Neuronal stem cell (in vitro differentiated cells): ENCODE data around the gene ZNF787.

Source experiments
- DNase-seq: peaks from one replicate; pipeline ENCODE4 v3.0.0-alpha.2; 2013; ENCODE audit warnings: low spot score
- H2AFZ ChIP-seq: one replicate; pipeline ENCODE4 v1.6.1; 2013; ENCODE audit warnings: mild to moderate bottlenecking, low read length, inconsistent platforms
- H2AK5ac ChIP-seq: 2 replicates; pipeline ENCODE4 v1.6.1; 2013; ENCODE audit warnings: low read depth, mild to moderate bottlenecking, inconsistent platforms, low read length, moderate library complexity, mixed read lengths
- H2BK120ac ChIP-seq: 2 replicates; pipeline ENCODE4 v1.6.1; 2013; ENCODE audit warnings: low read depth, mild to moderate bottlenecking, inconsistent platforms, low read length, moderate library complexity, mixed read lengths
- H2BK12ac ChIP-seq: one replicate; pipeline ENCODE4 v1.6.1; 2013; ENCODE audit warnings: low read length, inconsistent platforms
- H2BK15ac ChIP-seq: 2 replicates; pipeline ENCODE4 v1.6.1; 2013; ENCODE audit warnings: mild to moderate bottlenecking, low read length, inconsistent platforms, mixed read lengths
- H2BK5ac ChIP-seq: one replicate; pipeline ENCODE4 v1.6.1; 2013; ENCODE audit warnings: inconsistent platforms, mild to moderate bottlenecking, low read length, moderate library complexity
- H3K14ac ChIP-seq: one replicate; pipeline ENCODE4 v1.6.1; 2013; ENCODE audit warnings: low read length, inconsistent platforms
- H3K18ac ChIP-seq: 2 replicates; pipeline ENCODE4 v1.6.1; 2013; ENCODE audit warnings: low read length, inconsistent platforms
- H3K23ac ChIP-seq: 2 replicates; pipeline ENCODE4 v1.6.1; 2013; ENCODE audit warnings: low read depth, mild to moderate bottlenecking, mixed read lengths, low read length, inconsistent platforms; ENCODE audit not compliant: poor library complexity
- H3K27ac ChIP-seq: replicated peaks from 3 replicates; pipeline ENCODE4 v1.5.1; 2013; ENCODE audit warnings: low read length, inconsistent platforms
- H3K27me3 ChIP-seq, 3 experiments: 2 replicates each; pipeline ENCODE4 v1.6.1; 2013; ENCODE audit warnings: low read length in 3 of 3, mild to moderate bottlenecking in 2 of 3, inconsistent platforms in 1 of 3, low read depth in 1 of 3, mixed read lengths in 1 of 3, moderate library complexity in 1 of 3; ENCODE audit not compliant: control insufficient read depth in 3 of 3, insufficient read depth in 3 of 3
- H3K36me3 ChIP-seq, 2 donors: replicated peaks in 1 of 2; 2 replicates each; pipeline ENCODE4 v1.6.1; 2013; ENCODE audit warnings: low read length in 2 of 2; ENCODE audit not compliant: control insufficient read depth in 2 of 2, insufficient read depth in 2 of 2
- H3K4ac ChIP-seq: 2 replicates; pipeline ENCODE4 v1.6.1; 2013; ENCODE audit warnings: inconsistent platforms, mild to moderate bottlenecking, low read length, moderate library complexity
- H3K4me1 ChIP-seq, 2 donors: 1 replicate in 1 of 2; 2 replicates in 1 of 2; pipeline ENCODE4 v1.6.1; 2013; ENCODE audit warnings: low read length in 2 of 2, low read depth in 1 of 2; ENCODE audit not compliant: control insufficient read depth in 2 of 2, insufficient read depth in 1 of 2
- H3K4me2 ChIP-seq: one replicate; pipeline ENCODE4 v1.6.1; 2013; ENCODE audit warnings: mild to moderate bottlenecking, low read length, inconsistent platforms; ENCODE audit not compliant: insufficient read depth, poor library complexity, severe bottlenecking
- H3K4me3 ChIP-seq, 2 donors: 2 replicates each; pipeline ENCODE4 v1.5.1; 2013; ENCODE audit warnings: low read length in 2 of 2, mild to moderate bottlenecking in 2 of 2, inconsistent platforms in 1 of 2, moderate library complexity in 1 of 2
- H3K79me1 ChIP-seq: one replicate; pipeline ENCODE4 v1.6.1; 2013; ENCODE audit warnings: low read depth, mild to moderate bottlenecking, inconsistent platforms, low read length, moderate library complexity
- H3K9ac ChIP-seq: one replicate; pipeline ENCODE4 v1.6.1; 2013; ENCODE audit warnings: mild to moderate bottlenecking, low read depth, low read length, inconsistent platforms; ENCODE audit not compliant: poor library complexity
- H3K9me3 ChIP-seq, 2 donors: replicated peaks in 1 of 2; 2 replicates each; pipeline versions ENCODE3 to v1.6.1; 2013; ENCODE audit warnings: low read length in 2 of 2, mild to moderate bottlenecking in 2 of 2, inconsistent platforms in 1 of 2, low read depth in 1 of 2, mixed read lengths in 1 of 2, moderate library complexity in 1 of 2; ENCODE audit not compliant: control insufficient read depth in 2 of 2, insufficient read depth in 1 of 2
- H4K8ac ChIP-seq: one replicate; pipeline ENCODE4 v1.6.1; 2013; ENCODE audit warnings: low read depth, mild to moderate bottlenecking, inconsistent platforms, low read length, moderate library complexity
- H4K91ac ChIP-seq: one replicate; pipeline ENCODE4 v1.6.1; 2013; ENCODE audit warnings: low read length, low read depth, mild to moderate bottlenecking, inconsistent platforms; ENCODE audit not compliant: poor library complexity
- WGBS, 2 donors: extraction: QIAGEN DNeasy Blood & Tissue Kit; methylation state at CpG; one replicate each; pipeline ENCODE4 v1.1.7; 2013; ENCODE audit warnings: missing lambda C conversion rate in 2 of 2, mixed read lengths in 1 of 2; ENCODE audit not compliant: insufficient read length in 2 of 2, insufficient replicate concordance in 1 of 2; ENCODE audit errors: extremely low coverage in 2 of 2; 5-methylcytosine and 5-hydroxymethylcytosine counted together

Gene ZNF787

GRCh38 chr19:56138069-56138468, 17.0 kb upstream of the ZNF787 start:
- Histone ChIP-seq H3K9ac (no peak overlapping the region), H3K14ac (no peak overlapping the region), H3K27ac (no peak overlapping the region), H2BK15ac (no peak overlapping the region), H3K9me3 (no peaks in the 10 kb centered on the region), H3K23ac (no peak overlapping the region), H3K4me3 (no peak overlapping the region), H3K4me1 (peaks cover 10 to 18% of the 10 kb centered on the region in 2 donors), H2BK5ac (no peak overlapping the region), H3K36me3 (peaks cover 1 to 7% of the 10 kb centered on the region in 2 donors), H3K18ac (no peak overlapping the region), H3K4ac (no peak overlapping the region), H4K91ac (no peak overlapping the region), H3K79me1 (no peaks in the 10 kb centered on the region), H2AFZ (no peak overlapping the region), H3K27me3 (no peaks in the 10 kb centered on the region), H3K4me2 (no peak overlapping the region), H2AK5ac (no peak overlapping the region), H2BK12ac (no peak overlapping the region), H2BK120ac (no peak overlapping the region), H4K8ac (no peak overlapping the region)
- no peak for DNase-seq
- WGBS, 2 donors = no CpG with 5 or more reads among the region's 3 CpGs

GRCh38 chr19:56137405-56137804, 16.3 kb upstream of the ZNF787 start:
- no peak overlapping the region for H2AK5ac ChIP-seq
- peaks cover 10 to 16% of the 10 kb centered on the region in 2 donors for H3K4me1 ChIP-seq
- no peak overlapping the region for H2BK12ac ChIP-seq
- DNase-seq = no peak
- H2BK5ac ChIP-seq = no peak overlapping the region
- no peak overlapping the region for H3K4ac ChIP-seq
- peaks cover 0 to 1% of the 10 kb centered on the region in 2 donors for H3K36me3 ChIP-seq
- no peak overlapping the region for H3K18ac ChIP-seq
- no peak overlapping the region for H3K14ac ChIP-seq
- no peak overlapping the region for H4K91ac ChIP-seq
- no peak overlapping the region for H3K9ac ChIP-seq
- no peak overlapping the region for H3K4me3 ChIP-seq
- no peak overlapping the region for H3K23ac ChIP-seq
- no peak overlapping the region for H3K4me2 ChIP-seq
- H2BK15ac ChIP-seq = no peak overlapping the region
- WGBS, 2 donors = no CpG with 5 or more reads among the region's 6 CpGs
- no peaks in the 10 kb centered on the region for H3K27me3 ChIP-seq
- no peak overlapping the region for H4K8ac ChIP-seq
- no peak overlapping the region for H3K27ac ChIP-seq
- H3K79me1 ChIP-seq = no peaks in the 10 kb centered on the region
- no peak overlapping the region for H2BK120ac ChIP-seq
- H3K9me3 ChIP-seq = no peaks in the 10 kb centered on the region
- H2AFZ ChIP-seq = no peak overlapping the region

GRCh38 chr19:56136362-56136761, 15.3 kb upstream of the ZNF787 start:
- no peaks in the 10 kb centered on the region for H3K9me3 ChIP-seq
- no peak overlapping the region for H2BK15ac ChIP-seq
- H3K14ac ChIP-seq = no peak overlapping the region
- no peak overlapping the region for H3K27ac ChIP-seq
- H2BK12ac ChIP-seq = peak overlapping the region; percentile 23
- no peak overlapping the region for H4K8ac ChIP-seq
- H3K27me3 ChIP-seq = no peaks in the 10 kb centered on the region
- H2BK5ac ChIP-seq = no peak overlapping the region
- peak overlapping the region; percentile 87 for H2AFZ ChIP-seq
- H3K4ac ChIP-seq = no peak overlapping the region
- no peak overlapping the region for H3K4me3 ChIP-seq
- peak overlapping the region; percentile 79 for H3K18ac ChIP-seq
- H2AK5ac ChIP-seq = no peak overlapping the region
- WGBS, 2 donors = no CpG with 5 or more reads among the region's 10 CpGs
- no peak overlapping the region for H2BK120ac ChIP-seq
- H3K36me3 ChIP-seq = no peaks in the 10 kb centered on the region
- H3K9ac ChIP-seq = no peak overlapping the region
- no peak for DNase-seq
- no peak overlapping the region for H3K23ac ChIP-seq
- H3K4me1 ChIP-seq = peaks cover 11 to 13% of the 10 kb centered on the region in 2 donors
- no peak overlapping the region for H3K4me2 ChIP-seq
- no peak overlapping the region for H4K91ac ChIP-seq
- no peaks in the 10 kb centered on the region for H3K79me1 ChIP-seq

GRCh38 chr19:56134654-56134921, 13.5 kb upstream of the ZNF787 start:
- H3K4me1 ChIP-seq = peaks cover 4 to 8% of the 10 kb centered on the region in 2 donors
- no peak overlapping the region for H2AFZ ChIP-seq
- no peak overlapping the region for H2BK120ac ChIP-seq
- no peak overlapping the region for H3K23ac ChIP-seq
- no peaks in the 10 kb centered on the region for H3K36me3 ChIP-seq
- H3K79me1 ChIP-seq = no peaks in the 10 kb centered on the region
- no peak overlapping the region for H3K9ac ChIP-seq
- no peak overlapping the region for H4K8ac ChIP-seq
- H3K27me3 ChIP-seq = no peaks in the 10 kb centered on the region
- H2BK15ac ChIP-seq = no peak overlapping the region
- no peak overlapping the region for H3K14ac ChIP-seq
- H3K4ac ChIP-seq = no peak overlapping the region
- DNase-seq = no peak
- no peak overlapping the region for H3K18ac ChIP-seq
- H3K9me3 ChIP-seq = no peaks in the 10 kb centered on the region
- H2AK5ac ChIP-seq = no peak overlapping the region
- H3K27ac ChIP-seq = no peak overlapping the region
- no peak overlapping the region for H3K4me3 ChIP-seq
- no CpG with 5 or more reads among the region's 5 CpGs for WGBS, 2 donors
- H4K91ac ChIP-seq = no peak overlapping the region
- H2BK5ac ChIP-seq = no peak overlapping the region
- H3K4me2 ChIP-seq = no peak overlapping the region
- no peak overlapping the region for H2BK12ac ChIP-seq
